DOHH2 (cell line): Measurements from ENCODE around the gene NUDT3.

Source experiments
- H3F3A ChIP-seq: fragments of 200-600 bp; sonication (generic), shearing (Covaris generic); 2 replicates; pipeline ENCODE4 v1.6.0; 2016; ENCODE audit warnings: antibody characterized with exemption, mild to moderate bottlenecking; ENCODE audit not compliant: control insufficient read depth, insufficient read depth
- H3K27ac ChIP-seq: fragments of 200-600 bp; sonication (generic); 2 replicates; pipeline ENCODE4 v1.5.1; 2014; ENCODE audit warnings: low read depth, mild to moderate bottlenecking, low read length, moderate library complexity
- H3K27me3 ChIP-seq: fragments of 200-600 bp; sonication (generic); 2 replicates; pipeline ENCODE4 v1.6.1; 2014; ENCODE audit warnings: mild to moderate bottlenecking, low read length, mixed read lengths; ENCODE audit not compliant: control insufficient read depth
- H3K36me3 ChIP-seq: fragments of 200-600 bp; sonication (generic); 2 replicates; pipeline ENCODE4 v1.6.1; 2014; ENCODE audit warnings: mild to moderate bottlenecking, low read length, moderate library complexity, mixed read lengths; ENCODE audit not compliant: control insufficient read depth
- H3K4me1 ChIP-seq: fragments of 200-600 bp; sonication (generic); 2 replicates; pipeline ENCODE4 v1.6.1; 2014; ENCODE audit warnings: mild to moderate bottlenecking, low read length, mixed read lengths; ENCODE audit not compliant: control insufficient read depth
- H3K4me2 ChIP-seq: fragments of 200-600 bp; sonication (generic); 2 replicates; pipeline ENCODE4 v1.6.0; 2014; ENCODE audit warnings: mild to moderate bottlenecking, low read length, moderate library complexity
- H3K4me3 ChIP-seq: fragments of 200-600 bp; sonication (generic); 2 replicates; pipeline ENCODE4 v1.5.1; 2014; ENCODE audit warnings: mild to moderate bottlenecking, low read length, mixed read lengths
- H3K79me2 ChIP-seq: fragments of 200-600 bp; sonication (generic); 2 replicates; pipeline ENCODE4 v1.6.1; 2014; ENCODE audit warnings: mild to moderate bottlenecking, low read length, mixed read lengths; ENCODE audit not compliant: control insufficient read depth
- H3K9me2 ChIP-seq: fragments of 200-600 bp; sonication (generic); replicated peaks from 2 replicates; pipeline ENCODE4 v1.6.1; 2014; ENCODE audit warnings: mild to moderate bottlenecking, low read length, mixed read lengths; ENCODE audit not compliant: control insufficient read depth
- H3K9me3 ChIP-seq: fragments of 200-600 bp; sonication (generic); 2 replicates; pipeline ENCODE4 v1.6.1; 2014; ENCODE audit warnings: antibody characterized with exemption, low read length, mixed read lengths; ENCODE audit not compliant: control insufficient read depth, insufficient read depth
- H4K20me1 ChIP-seq: fragments of 200-600 bp; sonication (generic); 2 replicates; pipeline ENCODE4 v1.6.0; 2014; ENCODE audit warnings: low read depth, mild to moderate bottlenecking, antibody characterized with exemption, low read length, moderate library complexity; ENCODE audit not compliant: control insufficient read depth, insufficient read depth
- CTCF ChIP-seq: fragments of 200-600 bp; sonication (generic); IDR thresholded peaks from one replicate; pipeline ENCODE4 v1.5.1; 2014; ENCODE audit warnings: antibody characterized with exemption, mild to moderate bottlenecking, low read depth, low read length; ENCODE audit not compliant: poor library complexity, severe bottlenecking
- EZH2phosphoT487 ChIP-seq: fragments of 200-600 bp; sonication (generic); IDR thresholded peaks from 2 replicates; pipeline ENCODE4 v1.6.1; 2017; ENCODE audit warnings: borderline replicate concordance, mild to moderate bottlenecking, antibody characterized with exemption, low read length, moderate library complexity, mixed read lengths

NUDT3 gene

GRCh38 chr6:34318499-34319470, 73.7 kb downstream of the NUDT3 start:
- Histone ChIP-seq H3K4me1 (peaks cover 50% of the 10 kb centered on the region), H3K27me3 (no peaks in the 10 kb centered on the region), H4K20me1 (no peaks in the 10 kb centered on the region), H3K4me2 (peak overlapping the region; percentile 46), H3K9me2 (no peaks in the 10 kb centered on the region), H3K79me2 (peaks cover 56% of the 10 kb centered on the region), H3K36me3 (no peaks in the 10 kb centered on the region; the same call in none of the 2 replicates), H3F3A (peaks cover 4% of the 10 kb centered on the region; the same call in 1 of the 2 replicates), H3K27ac (no peak overlapping the region), H3K4me3 (no peak overlapping the region), H3K9me3 (no peaks in the 10 kb centered on the region)
- no peak for TF ChIP-seq CTCF
- no peak for TF ChIP-seq EZH2phosphoT487

- H3F3A ChIP-seq, result peaks cover 4% of the 10 kb centered on the region; the same call in 1 of the 2 replicates
- TF ChIP-seq EZH2phosphoT487, result no peak
- TF ChIP-seq CTCF, result no peak
- H3K4me2 ChIP-seq, result peak overlapping the region; percentile 46
- no peaks in the 10 kb centered on the region; the same call in 1 of the 2 replicates for H3K36me3 ChIP-seq
- H3K27ac ChIP-seq, result no peak overlapping the region
- H3K79me2 ChIP-seq, result peaks cover 57% of the 10 kb centered on the region
- H3K4me1 ChIP-seq, result peaks cover 50% of the 10 kb centered on the region
- peak overlapping the region; percentile 11; the same call in 1 of the 2 replicates for H3K4me3 ChIP-seq
- no peaks in the 10 kb centered on the region for H3K27me3 ChIP-seq
- no peaks in the 10 kb centered on the region for H3K9me3 ChIP-seq
- no peaks in the 10 kb centered on the region for H4K20me1 ChIP-seq
- no peaks in the 10 kb centered on the region for H3K9me2 ChIP-seq
These were observed 74.5 kb downstream of the NUDT3 start for GRCh38 chr6:34317882-34318498.

- Histone ChIP-seq H3K4me2 (peak overlapping the region; percentile 46), H3K79me2 (peaks cover 50% of the 10 kb centered on the region)
These were observed 75.3 kb downstream of the NUDT3 start for GRCh38 chr6:34317172-34317477.

More at GRCh38 chr6:34317172-34317477, 75.3 kb downstream of the NUDT3 start:
- Histone ChIP-seq H4K20me1 (no peaks in the 10 kb centered on the region), H3K27me3 (no peaks in the 10 kb centered on the region), H3K9me2 (no peaks in the 10 kb centered on the region), H3K4me3 (no peak overlapping the region), H3F3A (peaks cover 4% of the 10 kb centered on the region; the same call in 1 of the 2 replicates), H3K27ac (no peak overlapping the region), H3K9me3 (no peaks in the 10 kb centered on the region), H3K36me3 (no peaks in the 10 kb centered on the region; the same call in 1 of the 2 replicates), H3K4me1 (peaks cover 50% of the 10 kb centered on the region)
- TF ChIP-seq EZH2phosphoT487, result no peak
